IPS-NIHi7 (cell line): ENCODE measurements around the gene DTYMK.
"Not testable (repeated sequence)": the region's sequence is repeated elsewhere in the genome, so short reads cannot be mapped to it uniquely, and the experiment has no call there.

Experiments
- DNase-seq: peaks from one replicate; pipeline ENCODE4 v3.0.0; 2012; ENCODE audit warnings: mixed read lengths; ENCODE audit errors: extremely low spot score

Gene DTYMK, protein sequence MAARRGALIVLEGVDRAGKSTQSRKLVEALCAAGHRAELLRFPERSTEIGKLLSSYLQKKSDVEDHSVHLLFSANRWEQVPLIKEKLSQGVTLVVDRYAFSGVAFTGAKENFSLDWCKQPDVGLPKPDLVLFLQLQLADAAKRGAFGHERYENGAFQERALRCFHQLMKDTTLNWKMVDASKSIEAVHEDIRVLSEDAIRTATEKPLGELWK

DNA sequence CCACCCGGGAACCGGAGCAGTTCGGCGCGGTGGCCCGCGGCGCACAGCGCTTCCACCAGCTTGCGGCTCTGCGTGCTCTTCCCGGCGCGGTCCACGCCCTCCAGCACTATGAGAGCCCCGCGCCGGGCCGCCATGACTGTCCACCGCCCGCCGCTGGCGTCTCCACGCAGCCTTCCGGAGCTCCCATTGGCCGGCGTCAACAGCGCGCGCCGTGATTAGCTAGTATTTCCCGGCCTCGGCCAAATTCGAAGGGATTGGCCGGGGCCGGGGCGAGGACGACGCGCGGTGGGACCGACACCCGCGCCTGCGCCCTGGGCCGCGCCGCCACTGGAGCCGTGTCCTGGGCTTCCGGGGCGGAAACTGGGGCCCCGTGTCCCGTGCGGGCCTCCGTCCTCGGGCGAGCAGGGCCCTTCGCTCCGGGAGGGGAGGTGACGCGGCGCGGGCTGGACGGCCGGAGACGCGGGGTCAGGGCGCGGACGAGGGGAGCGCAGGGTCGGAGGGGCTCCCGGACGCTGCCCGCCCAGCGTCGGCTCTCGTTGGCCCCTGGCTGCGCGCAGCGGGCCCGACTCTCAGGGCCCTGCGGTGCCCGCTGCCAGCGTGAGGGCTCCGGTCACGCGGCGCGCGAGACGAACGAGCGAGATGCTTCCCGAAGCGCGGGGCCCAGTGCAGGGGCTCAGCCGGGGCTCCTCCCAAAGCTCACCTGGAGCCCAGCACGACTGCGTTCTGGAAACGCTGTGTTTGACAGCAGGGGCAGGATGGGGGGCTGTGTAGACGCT is at the start of gene DTYMK:
DTYMK (minus strand) TSS at position 166 of the 776 bp plus-strand sequence; CDS start at position 134, 32 bp downstream.
- peak; percentile 99 for DNase-seq

DNA sequence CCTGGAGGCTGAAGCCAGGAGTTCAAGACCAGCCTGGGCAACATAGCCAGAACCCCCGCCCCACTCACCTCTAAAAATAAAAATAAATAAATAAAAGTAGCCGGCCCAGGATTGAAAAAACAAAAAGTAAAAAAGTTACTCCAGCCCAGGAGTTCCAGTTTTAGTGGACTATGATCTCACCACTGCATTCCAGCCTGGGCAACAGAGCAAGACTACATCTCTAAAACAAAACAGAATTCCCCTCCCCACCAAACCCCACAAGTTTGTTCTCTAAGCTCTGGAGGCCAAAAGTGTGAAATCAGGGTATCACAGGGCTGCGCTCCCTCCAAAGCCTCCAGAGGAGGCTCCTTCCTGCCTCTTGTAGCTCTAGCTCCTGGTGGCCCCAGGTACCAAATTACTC is 49.5 kb upstream of the DTYMK start:
- no peak for DNase-seq

DNA sequence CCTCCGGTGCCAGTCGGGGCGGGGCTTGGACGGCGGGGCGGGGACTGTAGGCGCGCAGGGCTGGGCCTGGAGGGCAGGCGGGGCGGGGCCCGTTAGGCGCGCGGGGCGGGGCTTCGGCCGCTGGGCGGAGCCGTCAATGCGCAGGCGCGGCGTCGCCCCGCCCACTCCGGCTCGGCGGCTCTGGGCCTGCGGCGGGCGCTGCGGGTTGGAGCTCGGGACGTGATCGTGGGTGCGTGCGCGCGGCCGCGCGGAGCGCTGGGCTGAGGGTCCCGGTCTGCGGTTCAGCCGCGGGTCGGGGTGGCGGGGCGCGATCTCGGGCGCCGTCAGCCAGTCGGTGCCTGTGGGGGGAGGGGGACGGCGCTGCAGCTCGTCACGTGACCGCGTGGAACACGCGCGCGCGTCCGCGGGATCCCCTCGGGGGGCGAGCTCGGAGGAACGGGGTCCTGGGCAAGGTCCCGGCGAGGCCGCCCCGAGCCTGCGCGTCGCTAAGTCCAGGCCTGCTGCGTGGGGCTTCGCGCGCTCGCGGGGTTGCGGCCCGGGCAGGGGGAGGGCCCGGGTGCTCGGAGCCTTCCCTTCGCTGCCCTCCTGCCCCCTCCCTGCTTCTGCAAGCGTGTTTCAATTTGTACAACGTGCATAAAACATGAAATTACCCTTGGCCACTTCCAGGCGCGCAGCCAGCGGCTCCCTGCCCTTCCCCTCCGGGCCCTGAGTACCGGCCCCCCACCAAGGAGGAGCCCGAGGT is 48.0 kb upstream of the DTYMK start, which contains the start of gene D2HGDH:
D2HGDH (plus strand) TSS at position 164 of the 742 bp plus-strand sequence. CDS start 595 bp downstream, outside the sequence.
- peak; percentile 99 for DNase-seq

DNA sequence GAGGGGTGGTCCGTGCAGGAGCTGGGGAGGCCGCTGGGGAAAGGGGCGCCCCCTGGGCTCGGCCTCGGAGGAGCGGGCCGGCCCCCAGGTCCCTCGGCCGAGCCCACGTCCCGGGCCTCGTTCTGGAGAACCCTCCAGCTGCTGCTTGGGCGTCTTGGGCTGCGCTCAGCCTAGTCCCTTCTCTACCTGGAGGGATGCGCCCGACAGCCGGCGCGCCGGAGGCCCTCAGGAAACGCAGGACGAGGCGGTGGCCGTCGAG is 47.5 kb upstream of the DTYMK start:
- no peak for DNase-seq

DNA sequence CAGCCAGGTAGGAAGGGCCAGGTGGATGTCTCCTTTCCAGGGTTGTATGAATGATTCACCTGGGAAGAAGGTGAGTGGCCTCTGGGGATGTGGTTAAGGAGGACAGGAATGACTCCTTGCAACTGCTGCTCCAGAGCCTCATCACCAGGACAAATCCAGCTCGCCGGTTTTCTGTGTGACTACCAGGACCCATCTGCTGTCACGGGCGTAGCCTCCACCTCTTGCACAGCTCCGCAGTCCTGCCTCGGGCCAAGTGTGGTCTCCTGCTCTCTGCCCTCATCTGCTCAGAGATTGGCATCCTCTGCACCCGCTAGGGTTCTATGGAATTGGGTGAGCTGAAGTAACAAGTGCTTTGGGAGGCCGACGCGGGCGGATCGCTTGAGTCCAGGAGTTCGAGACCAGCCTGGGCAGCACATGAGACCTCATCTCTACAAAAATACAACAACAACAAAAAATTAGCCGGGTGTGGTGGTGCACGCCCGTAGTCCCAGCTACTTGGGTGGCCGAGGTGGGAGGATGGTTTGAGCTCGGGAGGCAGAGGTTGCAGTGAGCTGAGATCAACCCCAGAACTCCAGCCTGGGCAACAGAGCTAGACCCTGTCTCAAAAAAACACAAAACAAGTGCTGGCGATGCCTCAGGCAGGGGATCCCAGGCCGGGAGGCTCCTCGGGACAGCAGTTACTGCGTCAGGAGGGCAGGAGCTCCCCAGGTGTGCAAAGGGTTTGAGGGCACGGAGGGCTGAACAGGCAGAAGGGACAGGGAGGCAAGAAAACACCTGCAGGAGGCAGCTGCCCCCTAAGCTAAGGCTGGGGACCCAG is 47.0 kb upstream of the DTYMK start:
- DNase-seq = no peak

DNA sequence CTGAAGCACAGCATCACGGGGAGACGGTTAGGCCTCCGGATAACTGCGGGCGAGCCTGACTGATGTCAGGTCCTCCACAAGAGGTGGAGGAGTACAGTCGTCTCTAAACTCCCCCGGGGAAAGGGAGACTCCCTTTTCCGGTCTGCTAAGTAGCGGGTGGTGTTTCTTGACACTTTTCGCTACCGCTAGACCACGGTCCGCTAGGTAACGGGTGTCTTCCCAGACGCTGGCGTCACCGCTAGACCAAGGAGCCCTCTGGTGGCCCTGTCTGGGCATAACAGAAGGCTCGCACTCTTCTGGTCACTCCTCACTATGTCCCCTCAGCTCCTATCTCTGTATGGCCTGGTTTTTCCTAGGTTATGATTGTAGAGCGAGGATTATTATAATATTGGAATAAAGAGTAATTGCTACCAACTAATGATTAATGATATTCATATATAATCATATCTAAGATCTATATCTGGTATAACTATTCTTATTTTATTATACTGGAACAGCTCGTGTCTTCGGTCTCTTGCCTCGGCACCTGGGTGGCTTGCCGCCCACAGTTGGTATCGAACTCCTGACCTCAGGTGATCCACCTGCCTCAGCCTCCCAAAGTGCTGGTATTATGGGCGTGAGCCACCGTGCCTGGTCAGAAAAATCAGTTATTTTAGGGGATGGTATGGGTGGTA is 46.0 kb upstream of the DTYMK start:
- not testable (repeated sequence) for DNase-seq

DNA sequence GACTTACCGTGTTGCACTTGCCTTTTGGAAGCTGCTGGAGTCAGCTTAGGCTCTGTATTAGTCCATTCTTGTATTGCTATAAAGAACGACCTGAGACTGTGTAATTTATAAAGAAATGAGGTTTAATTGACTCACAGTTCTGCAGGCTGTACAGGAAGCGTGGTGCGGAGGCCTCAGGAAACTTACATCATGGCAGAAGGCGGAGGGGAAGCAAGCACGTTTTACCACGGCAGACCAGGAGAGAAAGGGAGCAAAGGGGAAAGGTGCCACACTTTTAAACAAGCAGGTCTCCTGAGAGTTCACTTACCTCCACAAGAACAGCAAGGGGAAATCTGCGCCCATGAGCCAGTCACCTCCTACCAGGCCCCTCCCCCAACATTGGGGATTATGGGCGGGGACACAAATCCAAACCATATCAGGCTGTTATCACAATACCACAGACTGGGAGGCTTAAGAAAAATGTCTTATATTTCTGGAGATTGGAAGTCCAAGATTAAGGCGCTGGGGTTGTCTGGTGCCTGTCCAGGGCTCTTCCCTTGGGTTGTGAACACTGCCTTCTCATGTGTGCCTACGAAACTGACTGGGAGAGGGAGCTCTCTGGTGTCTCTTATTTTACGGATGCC is 44.2 kb upstream of the DTYMK start:
- DNase-seq = no peak

DNA sequence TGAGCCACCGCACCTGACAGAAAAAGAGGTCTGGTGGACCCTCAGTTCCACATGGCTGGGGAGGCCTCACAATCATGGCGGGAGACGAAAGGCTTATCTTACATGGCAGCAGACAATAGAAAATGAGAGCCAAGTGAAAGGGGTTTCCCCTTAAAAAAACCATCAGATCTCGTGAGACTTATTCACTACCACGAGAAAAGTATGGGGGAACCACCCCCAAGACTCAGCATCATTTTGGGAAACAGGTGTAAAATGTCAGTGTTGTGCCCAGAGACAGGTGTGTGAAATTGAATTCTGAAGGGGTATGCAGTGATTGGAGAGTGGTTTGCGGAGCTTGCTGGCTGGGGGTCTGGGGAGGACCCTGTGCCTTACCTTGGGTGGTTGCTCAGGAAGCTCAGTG is 43.3 kb upstream of the DTYMK start:
- DNase-seq = no peak

DNA sequence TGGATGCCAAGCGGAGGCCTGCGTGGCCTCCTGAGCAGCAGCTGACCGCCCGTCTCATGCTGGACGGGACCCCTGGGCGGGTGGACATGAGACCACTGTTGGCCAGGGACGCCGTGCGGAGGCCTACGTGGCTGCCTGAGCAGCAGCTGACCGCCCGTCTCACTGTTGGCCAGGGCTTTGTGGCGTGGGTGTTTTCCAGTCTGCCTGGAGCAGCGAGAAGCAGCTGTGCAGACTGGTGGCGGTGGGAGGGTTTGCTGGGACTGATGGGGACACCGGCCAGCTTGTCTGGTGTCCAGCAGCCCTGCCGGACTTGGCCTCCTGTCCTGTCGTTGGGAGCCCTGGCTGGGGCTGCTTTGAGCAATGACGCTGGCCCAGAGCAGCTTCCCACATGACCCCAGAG is 42.0 kb upstream of the DTYMK start:
- DNase-seq = no peak

DNA sequence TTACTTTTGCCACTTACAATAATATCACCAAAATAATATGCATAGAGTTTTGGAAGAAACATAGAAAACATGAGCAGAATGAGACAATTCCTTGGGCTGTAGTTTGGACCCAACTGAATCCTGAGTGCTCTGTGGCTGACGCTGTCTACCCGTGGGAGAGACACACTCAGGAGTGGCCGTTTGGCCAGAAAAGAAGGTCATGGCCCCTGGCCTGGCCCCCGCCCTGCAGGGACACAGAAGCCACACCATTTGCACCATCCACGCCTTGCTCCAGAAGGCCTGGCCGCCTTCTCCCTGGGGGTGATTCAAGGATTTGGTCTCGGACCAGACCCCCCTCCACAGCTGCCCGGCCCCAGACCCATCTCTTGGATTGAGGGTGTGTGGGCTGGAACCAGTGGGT is 41.4 kb upstream of the DTYMK start:
- no peak for DNase-seq

DNA sequence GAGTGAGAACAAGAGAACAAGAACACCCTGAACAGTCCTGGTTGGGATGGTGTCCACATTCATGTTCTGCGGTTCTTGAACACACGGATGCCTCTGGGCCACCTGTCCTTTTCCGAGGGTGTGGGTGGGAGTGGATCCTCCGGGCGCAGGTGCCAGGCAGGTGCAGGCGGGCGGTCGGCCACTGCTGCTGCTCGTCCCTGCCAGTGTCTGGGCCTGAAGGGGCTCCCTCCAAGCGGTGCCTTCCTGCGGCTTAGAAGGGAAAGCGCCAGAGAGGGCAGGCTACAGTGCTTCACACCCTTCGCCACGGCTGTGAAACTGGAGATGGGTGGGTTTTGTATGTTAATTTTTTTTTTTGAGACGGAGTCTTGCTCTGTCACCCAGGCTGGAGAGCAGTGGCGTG is 39.8 kb upstream of the DTYMK start:
- DNase-seq = no peak

DNA sequence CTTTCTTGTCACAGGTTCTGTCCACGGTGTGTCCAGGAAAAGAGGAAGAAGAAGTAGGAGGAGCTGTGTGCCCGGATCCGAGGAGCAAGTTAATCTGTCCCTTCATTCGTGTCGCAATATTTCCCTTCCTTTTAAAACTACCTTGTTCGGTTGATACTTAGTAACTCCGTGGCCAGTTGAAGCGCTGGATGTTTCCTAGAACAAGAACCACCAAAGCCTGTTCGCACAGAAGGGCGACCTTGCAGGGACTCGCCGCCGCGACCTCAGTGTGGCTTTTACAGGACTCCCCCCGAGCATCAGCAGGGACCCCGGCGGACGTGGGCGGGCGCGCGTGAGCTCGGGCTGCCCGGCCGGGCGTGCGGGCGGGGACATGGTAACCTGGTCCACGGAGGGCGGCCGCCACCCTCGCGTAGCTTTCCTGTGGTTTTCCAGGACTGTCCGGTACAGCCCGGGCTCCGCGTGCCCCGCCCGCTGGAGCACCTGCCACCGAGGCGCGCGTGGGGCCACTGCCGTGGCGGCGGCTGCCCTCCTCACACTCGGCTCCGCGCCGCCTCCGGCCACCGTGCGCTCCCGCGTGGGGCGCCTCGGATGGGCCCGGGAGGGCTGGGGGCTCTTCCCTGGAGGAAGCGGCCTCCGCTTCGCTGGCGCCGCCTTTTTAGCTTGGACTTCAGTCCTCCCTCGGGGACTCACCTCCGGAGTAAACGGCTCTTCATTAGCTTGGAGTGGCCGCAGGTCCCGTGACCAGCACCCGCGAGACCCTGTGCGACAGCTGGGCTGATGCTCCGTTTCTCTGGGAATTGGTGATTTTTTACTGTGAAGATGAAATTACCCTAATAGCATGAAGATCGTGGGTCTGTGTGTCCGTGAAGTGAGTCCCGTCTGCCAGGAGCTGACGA is 38.6 kb upstream of the DTYMK start:
- no peak for DNase-seq

DNA sequence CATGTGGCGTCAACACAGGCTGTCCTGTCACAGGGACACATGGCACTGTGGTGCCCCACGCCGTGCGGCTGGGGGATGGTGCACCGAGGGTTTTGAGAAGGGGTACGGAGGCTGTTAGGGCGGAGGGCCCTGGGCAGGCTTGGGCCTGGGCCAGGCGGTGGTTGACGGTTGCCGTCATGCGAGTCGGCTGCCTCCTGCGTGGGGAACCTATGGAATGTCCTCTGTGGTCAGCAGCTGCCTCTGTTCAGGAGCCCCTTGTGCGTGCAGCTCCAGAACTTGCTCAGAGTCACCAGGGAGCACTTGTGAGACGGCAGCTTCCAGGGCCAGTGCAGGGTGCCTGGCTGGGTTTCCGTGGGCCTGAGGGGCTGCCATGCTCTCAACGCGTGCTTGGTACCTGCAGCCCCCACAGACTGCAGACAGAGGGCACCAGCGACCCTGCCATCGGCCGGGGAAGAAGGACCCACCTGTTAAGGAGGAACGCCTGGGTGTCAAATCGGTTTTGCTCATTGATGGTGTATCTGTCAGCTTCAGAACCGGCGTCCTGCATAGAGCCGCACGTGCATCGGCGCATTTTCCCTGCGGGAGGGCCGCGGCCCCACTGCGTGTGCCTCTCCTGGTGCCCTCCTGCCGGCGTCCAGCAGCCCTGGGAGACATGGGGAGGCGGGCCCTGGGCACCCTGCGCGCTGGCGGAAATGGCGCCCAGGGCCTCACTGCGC is 37.8 kb upstream of the DTYMK start:
- peak; percentile 78 for DNase-seq

DNA sequence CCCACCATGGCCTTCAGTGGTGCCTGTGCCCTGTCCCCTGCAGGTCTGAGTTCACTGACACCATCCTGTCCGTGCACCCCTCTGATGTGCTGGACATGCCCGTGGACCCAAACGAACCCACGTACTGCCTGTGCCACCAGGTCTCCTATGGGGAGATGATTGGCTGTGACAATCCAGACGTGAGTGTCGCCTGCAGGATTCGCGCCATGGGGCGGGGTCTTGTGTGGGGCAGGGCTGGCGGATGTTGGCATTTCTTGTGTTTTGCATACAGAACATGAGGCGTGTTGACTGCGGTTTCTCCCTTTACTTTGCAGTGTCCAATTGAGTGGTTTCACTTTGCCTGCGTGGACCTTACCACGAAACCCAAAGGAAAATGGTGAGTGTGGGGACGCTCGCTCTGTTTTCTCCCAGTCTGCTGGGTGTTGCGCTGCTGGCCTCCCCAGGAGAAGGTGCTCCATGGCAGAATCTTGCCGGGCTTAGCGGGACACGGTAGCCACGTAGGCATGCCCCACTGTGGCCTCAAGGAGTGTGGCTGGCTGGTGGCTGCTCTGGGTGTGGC is 36.4 kb upstream of the DTYMK start:
- no peak for DNase-seq

DNA sequence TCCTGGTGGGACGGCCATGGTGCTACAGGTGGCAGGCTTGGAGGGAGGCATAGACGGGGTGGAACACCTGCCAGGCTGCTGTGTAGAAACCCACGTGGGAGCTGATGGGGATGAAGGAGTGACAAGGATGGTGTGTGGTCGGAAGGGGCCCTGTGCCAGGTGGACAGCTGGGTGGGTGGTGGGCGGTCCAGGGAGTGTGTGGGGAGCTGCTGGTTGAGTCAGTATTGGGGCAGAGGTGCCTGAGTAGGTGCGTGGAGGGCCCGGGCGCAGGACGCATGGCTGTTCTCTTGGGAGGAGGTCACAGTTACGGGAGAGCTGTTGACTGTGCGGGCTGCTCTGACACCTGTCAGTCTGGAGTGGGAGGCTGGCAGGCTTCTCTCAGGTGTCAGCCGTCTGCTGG is 35.2 kb upstream of the DTYMK start:
- no peak for DNase-seq

DNA sequence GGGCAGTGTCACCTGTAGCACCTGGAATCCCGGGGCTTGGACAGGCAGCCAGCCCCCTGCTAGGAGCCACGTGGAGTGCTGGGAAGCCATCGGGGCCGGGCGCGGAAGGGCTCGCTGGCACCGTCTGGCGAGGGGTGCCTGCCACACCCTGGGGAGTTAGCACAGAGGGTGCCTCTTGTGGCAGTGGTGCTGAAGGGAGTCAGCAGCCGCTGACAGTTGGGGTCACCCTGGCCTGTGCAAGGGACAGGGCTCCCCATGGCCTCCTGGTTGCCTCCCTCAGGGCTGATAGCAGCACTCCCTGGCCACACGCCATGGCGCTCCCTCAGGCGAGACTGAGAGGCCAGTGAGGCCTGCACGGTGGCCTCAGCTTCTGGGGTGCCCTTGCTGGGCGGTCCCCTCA is 33.9 kb upstream of the DTYMK start:
- DNase-seq = no peak

DNA sequence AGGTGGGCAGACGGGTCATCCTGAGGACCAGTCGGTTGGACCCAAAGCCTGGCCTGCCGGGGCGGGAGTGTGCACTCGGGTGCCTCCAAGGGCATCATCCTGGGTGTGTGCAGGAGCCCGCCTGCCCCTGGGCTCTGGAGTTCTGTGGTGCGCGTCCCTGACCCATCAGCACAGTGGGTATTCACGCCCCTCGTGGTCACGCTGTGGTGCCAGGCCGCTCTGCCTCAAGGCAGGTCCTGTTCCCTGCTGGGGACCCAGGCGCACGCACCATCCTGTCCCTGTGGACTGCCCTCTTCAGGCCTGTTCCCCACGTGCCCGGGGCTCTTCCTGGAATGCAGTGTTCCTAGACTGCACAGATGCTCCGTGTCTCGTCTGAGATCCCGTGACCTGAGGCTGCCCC is 33.5 kb upstream of the DTYMK start:
- no peak for DNase-seq

DNA sequence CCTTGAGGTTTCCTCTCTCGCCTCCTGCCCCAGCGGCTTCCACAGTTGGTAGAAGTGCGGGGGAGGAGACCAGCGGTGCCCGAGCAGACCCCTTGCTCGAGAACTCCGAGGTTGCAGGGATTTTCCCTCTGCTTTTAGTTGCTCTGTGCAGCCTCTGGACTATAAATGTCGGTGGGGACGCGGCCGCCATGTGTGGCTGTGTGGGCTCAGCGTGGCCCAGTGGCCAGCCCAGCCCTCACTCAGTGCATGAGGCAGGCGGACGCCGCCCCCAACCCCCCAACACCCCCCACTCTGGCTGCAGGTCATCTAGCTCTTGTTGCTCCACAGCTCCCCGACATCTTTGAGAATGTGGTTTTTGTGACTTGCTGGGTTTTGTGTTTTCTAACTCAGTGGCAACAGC is 32.5 kb upstream of the DTYMK start:
- DNase-seq = no peak

DNA sequence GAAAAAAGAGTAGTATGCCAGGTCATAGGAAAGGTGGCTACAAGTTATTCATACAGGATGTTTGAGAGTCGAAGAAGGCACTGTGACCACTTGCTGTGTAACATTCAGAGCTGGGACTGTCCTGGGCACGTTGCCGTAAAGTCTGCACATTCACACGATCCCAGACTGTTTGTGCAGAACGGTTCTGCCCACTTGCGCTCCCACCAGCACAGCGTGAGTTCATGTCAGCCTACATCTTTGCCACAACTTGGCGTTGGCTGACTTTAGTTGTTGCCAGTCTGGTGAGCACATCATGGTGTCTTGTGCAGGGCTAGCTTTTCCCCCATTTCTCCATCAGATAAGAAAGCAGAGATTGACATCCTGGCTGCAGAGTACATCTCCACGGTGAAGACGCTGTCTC is 22.3 kb upstream of the DTYMK start:
- no peak for DNase-seq
